Measurements from ENCODE around the gene GATD1.

The GATD1 gene

GRCh38 chr11:726278-727220 is 50.7 kb downstream of the GATD1 start:
- peak; percentile 26 for DNase-seq (ENCODE audit: low read depth)

- no peak for DNase-seq (ENCODE audit: low read depth)
These were observed 51.6 kb downstream of the GATD1 start for GRCh38 chr11:725624-726202.

GRCh38 chr11:724778-725386 is 52.4 kb downstream of the GATD1 start:
- no peak for DNase-seq (ENCODE audit: low read depth)

- no peak for DNase-seq (ENCODE audit: low read depth)
These were observed 53.1 kb downstream of the GATD1 start for GRCh38 chr11:724049-724777.

GRCh38 chr11:723120-723883 is 54.0 kb downstream of the GATD1 start:
- no peak for DNase-seq (ENCODE audit: low read depth)

GRCh38 chr11:722346-722811 is 54.9 kb downstream of the GATD1 start:
- DNase-seq (ENCODE audit: low read depth) = no peak

GRCh38 chr11:721741-722345 is 55.4 kb downstream of the GATD1 start:
- DNase-seq (ENCODE audit: low read depth) = peak; percentile 44

- no peak for DNase-seq (ENCODE audit: low read depth)
These were observed 56.0 kb downstream of the GATD1 start for GRCh38 chr11:721247-721740.

GRCh38 chr11:720642-721246 is 56.5 kb downstream of the GATD1 start:
- peak; percentile 55 for DNase-seq (ENCODE audit: low read depth)

- DNase-seq (ENCODE audit: low read depth) = no peak
These were observed 57.2 kb downstream of the GATD1 start for GRCh38 chr11:720017-720641.

- DNase-seq (ENCODE audit: low read depth) = no peak
These were observed 57.9 kb downstream of the GATD1 start for GRCh38 chr11:719214-720016.

All from T-helper 22 cell (primary cell).